H1 (cell line): Measurements from ENCODE around the gene ATG5. TPM values are rescaled to one million over a fixed set of nuclear protein-coding genes. Genes with fewer than 3 reads are reported as not detected.

ENCODE experiments used
- CTBP2 ChIP-seq: IDR thresholded peaks from 2 replicates; pipeline ENCODE4 v1.7.0; 2011; ENCODE audit warnings: borderline replicate concordance, mild to moderate bottlenecking, moderate library complexity, mixed read lengths, low read length; ENCODE audit not compliant: insufficient read depth, insufficient read length
- JUND ChIP-seq: IDR thresholded peaks from 2 replicates; pipeline ENCODE4 v1.6.1; 2011; ENCODE audit warnings: mild to moderate bottlenecking, improper control_type of control experiment, low read length
- RXRA ChIP-seq: IDR thresholded peaks from 2 replicates; pipeline ENCODE4 v1.6.1; 2011; ENCODE audit warnings: low read depth, mild to moderate bottlenecking, low read length, moderate library complexity; ENCODE audit not compliant: insufficient read depth
- polyA plus RNA-seq, 7 experiments: library from polyadenylated mRNA; depleted of rRNA in 3 of 7; stranded (reverse) in 5 of 7; unstranded in 2 of 7; fragments of >200 nt in 5 of 7; fragments of 200-250 nt in 2 of 7; gene quantifications; 1 replicate in 5 of 7; 2 replicates in 1 of 7; 4 replicates in 1 of 7; pipeline versions ENCODE4 v1.2.1 to v1.2.3, GENCODE V29; 2011 to 2013; ENCODE audit warnings: missing spikeins in 2 of 7, mixed read lengths in 2 of 7
- total RNA-seq: library from RNA; stranded (reverse); fragmentation: NEBNext Ultra II Directional; extraction: Animal tissue kit (Norgen Biotek cat#: 25700); gene quantifications from 2 replicates; pipeline ENCODE4 v1.2.1, GENCODE V29; 2021
- TF ChIP-seq, protein P1 (sequence below): fragments of 300-600 bp; sonication (generic); IDR thresholded peaks from 2 replicates; pipeline ENCODE4 v1.7.1; 2012; ENCODE audit warnings: low read length, moderate library complexity, mild to moderate bottlenecking, inconsistent platforms; ENCODE audit not compliant: insufficient replicate concordance

The ATG5 gene
- total and polyA plus RNA-seq, 2 of the 8 experiments (the other 6 are each of a cell fraction or from before 2014, with no cell fraction given), result 18.2 to 39.0 TPM

DNA sequence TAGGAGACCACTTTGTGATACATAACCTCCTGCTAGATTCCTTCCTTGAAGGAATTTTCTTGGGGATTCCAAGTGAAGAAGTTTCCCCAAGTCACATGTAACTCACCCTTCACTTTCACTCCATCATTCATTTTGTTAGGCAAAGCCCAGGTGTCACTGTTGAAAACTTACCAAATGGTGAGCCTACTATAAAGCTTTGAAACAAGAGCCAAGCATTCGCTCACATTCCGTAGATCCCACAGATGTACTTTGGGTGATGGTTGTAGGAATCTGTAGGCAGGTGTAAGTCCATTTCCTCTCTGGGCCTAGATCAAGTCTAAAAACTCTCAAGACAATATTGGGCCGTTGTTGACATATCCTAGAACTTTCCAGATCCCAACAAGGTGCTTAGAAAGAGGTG, 165.4 kb downstream of the ATG5 start (continued):
- TF ChIP-seq, protein P1, sequence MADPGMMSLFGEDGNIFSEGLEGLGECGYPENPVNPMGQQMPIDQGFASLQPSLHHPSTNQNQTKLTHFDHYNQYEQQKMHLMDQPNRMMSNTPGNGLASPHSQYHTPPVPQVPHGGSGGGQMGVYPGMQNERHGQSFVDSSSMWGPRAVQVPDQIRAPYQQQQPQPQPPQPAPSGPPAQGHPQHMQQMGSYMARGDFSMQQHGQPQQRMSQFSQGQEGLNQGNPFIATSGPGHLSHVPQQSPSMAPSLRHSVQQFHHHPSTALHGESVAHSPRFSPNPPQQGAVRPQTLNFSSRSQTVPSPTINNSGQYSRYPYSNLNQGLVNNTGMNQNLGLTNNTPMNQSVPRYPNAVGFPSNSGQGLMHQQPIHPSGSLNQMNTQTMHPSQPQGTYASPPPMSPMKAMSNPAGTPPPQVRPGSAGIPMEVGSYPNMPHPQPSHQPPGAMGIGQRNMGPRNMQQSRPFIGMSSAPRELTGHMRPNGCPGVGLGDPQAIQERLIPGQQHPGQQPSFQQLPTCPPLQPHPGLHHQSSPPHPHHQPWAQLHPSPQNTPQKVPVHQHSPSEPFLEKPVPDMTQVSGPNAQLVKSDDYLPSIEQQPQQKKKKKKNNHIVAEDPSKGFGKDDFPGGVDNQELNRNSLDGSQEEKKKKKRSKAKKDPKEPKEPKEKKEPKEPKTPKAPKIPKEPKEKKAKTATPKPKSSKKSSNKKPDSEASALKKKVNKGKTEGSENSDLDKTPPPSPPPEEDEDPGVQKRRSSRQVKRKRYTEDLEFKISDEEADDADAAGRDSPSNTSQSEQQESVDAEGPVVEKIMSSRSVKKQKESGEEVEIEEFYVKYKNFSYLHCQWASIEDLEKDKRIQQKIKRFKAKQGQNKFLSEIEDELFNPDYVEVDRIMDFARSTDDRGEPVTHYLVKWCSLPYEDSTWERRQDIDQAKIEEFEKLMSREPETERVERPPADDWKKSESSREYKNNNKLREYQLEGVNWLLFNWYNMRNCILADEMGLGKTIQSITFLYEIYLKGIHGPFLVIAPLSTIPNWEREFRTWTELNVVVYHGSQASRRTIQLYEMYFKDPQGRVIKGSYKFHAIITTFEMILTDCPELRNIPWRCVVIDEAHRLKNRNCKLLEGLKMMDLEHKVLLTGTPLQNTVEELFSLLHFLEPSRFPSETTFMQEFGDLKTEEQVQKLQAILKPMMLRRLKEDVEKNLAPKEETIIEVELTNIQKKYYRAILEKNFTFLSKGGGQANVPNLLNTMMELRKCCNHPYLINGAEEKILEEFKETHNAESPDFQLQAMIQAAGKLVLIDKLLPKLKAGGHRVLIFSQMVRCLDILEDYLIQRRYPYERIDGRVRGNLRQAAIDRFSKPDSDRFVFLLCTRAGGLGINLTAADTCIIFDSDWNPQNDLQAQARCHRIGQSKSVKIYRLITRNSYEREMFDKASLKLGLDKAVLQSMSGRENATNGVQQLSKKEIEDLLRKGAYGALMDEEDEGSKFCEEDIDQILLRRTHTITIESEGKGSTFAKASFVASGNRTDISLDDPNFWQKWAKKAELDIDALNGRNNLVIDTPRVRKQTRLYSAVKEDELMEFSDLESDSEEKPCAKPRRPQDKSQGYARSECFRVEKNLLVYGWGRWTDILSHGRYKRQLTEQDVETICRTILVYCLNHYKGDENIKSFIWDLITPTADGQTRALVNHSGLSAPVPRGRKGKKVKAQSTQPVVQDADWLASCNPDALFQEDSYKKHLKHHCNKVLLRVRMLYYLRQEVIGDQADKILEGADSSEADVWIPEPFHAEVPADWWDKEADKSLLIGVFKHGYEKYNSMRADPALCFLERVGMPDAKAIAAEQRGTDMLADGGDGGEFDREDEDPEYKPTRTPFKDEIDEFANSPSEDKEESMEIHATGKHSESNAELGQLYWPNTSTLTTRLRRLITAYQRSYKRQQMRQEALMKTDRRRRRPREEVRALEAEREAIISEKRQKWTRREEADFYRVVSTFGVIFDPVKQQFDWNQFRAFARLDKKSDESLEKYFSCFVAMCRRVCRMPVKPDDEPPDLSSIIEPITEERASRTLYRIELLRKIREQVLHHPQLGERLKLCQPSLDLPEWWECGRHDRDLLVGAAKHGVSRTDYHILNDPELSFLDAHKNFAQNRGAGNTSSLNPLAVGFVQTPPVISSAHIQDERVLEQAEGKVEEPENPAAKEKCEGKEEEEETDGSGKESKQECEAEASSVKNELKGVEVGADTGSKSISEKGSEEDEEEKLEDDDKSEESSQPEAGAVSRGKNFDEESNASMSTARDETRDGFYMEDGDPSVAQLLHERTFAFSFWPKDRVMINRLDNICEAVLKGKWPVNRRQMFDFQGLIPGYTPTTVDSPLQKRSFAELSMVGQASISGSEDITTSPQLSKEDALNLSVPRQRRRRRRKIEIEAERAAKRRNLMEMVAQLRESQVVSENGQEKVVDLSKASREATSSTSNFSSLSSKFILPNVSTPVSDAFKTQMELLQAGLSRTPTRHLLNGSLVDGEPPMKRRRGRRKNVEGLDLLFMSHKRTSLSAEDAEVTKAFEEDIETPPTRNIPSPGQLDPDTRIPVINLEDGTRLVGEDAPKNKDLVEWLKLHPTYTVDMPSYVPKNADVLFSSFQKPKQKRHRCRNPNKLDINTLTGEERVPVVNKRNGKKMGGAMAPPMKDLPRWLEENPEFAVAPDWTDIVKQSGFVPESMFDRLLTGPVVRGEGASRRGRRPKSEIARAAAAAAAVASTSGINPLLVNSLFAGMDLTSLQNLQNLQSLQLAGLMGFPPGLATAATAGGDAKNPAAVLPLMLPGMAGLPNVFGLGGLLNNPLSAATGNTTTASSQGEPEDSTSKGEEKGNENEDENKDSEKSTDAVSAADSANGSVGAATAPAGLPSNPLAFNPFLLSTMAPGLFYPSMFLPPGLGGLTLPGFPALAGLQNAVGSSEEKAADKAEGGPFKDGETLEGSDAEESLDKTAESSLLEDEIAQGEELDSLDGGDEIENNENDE, result no peak
- no peak for TF ChIP-seq RXRA
- TF ChIP-seq JUND, result no peak
- TF ChIP-seq CTBP2, result no peak
